A549 treated with Mapracorat at 1 μM for 4 hours (cell line): ENCODE data around the gene CEP85. TPM values are rescaled to one million over a fixed set of nuclear protein-coding genes. Genes with fewer than 3 reads are reported as not detected.

Experiments
- total RNA-seq: library from RNA; stranded (reverse); fragments of 200-300 nt; extraction: Qiagen RNA extraction; gene quantifications from 5 replicates; pipeline ENCODE4 v1.2.3, GENCODE V29; 2022

Gene CEP85
- total RNA-seq: 11.2 to 14.2 TPM (median 12.9 TPM) in 5 replicates

GRCh38 chr1:26233903-26234643 lies at the start of gene CEP85:
Gene CEP85 (plus strand): TSS chr1:26234200. CDS start chr1:26239784, 5,584 bp downstream.

DNA sequence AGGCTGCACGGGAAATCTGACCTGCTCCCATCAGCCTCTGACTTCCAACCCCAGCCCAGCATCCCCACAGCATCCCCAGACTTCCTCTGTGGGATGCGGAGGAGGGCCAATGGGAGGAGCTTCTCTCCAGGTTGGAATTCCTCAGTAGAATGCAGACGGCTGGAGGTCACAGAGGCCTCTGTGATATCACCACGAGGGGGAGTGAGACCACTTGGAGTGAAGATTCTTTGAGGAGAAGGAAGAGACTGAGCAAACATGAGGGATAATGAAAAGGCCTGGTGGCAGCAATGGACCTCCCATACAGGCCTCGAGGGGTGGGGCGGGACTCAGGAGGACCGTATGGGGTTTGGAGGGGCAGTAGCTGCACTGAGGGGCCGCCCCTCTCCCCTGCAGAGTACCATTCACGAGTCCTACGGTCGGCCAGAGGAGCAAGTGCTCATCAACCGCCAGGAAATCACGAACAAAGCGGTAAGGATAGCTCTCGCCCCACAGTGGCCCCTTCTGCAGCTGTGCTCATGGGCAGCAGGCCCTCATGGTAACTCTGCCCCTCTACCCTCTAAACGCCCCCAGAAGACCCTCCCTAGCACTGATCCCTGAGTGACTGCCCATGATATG lies 43.5 kb upstream of the CEP85 start, which contains the start of gene CATSPER4:
Gene CATSPER4 (plus strand): TSS at position 230 of the 615 bp plus-strand sequence. CDS start 26 bp downstream, at position 256.

GRCh38 chr1:26279456-26280332 lies 45.7 kb downstream of the CEP85 start, which contains the start of gene SH3BGRL3:
Gene SH3BGRL3 (plus strand): TSS chr1:26280086. CDS start chr1:26280156, 70 bp downstream.

GRCh38 chr1:26306290-26307229 lies 72.6 kb downstream of the CEP85 start, which contains the start of gene UBXN11:
Gene UBXN11 (minus strand): TSS chr1:26306636. CDS start chr1:26302883, 3,753 bp downstream.

DNA sequence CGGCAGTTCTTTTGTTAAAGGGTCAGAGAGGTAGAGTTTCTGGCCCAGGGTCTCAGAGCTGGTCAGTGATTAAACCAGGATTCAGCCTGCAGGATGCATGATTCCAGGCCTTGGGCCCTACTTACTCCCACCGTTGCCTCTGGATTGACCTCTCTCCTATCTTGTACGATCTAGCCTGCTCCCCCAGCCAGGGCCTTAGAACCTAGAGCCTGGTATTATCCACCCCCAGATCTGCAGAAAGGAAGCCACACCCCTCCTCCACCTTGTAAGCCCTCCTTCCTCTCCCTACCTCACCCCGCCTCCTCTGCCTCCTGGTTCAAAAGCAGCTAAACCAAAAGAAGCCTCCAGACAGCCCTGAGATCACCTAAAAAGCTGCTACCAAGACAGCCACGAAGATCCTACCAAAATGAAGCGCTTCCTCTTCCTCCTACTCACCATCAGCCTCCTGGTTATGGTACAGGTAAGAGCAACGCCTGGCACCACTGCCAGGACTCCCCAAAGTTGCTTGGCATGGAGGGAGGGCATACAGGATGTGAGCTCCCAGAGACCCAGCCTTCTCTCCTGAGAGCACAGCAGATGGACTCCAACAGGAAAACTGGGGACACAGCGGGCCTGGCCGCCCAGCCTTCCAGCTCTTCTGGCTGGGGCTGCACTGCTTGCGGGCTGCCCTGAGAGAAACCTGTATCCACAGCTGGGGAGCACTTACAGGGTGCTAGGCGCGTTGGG lies 83.8 kb downstream of the CEP85 start, which contains the start of gene CD52:
Gene CD52 (plus strand): TSS at position 347 of the 726 bp plus-strand sequence. CDS start 60 bp downstream, at position 407.

Other genes starting within 250 kb of the CEP85 start
- 6.1 to 9.1 TPM (median 7.8 TPM) in 5 replicates for gene PAFAH2, start 236.1 kb upstream of the CEP85 start, total RNA-seq
- gene EXTL1, start 212.4 kb upstream of the CEP85 start, total RNA-seq: not detected in 5 replicates
- gene SLC30A2, start 188.1 kb upstream of the CEP85 start, total RNA-seq: 0.11 to 0.96 TPM (median 0.31 TPM) in 5 replicates
- 1.3 to 1.8 TPM (median 1.5 TPM) in 5 replicates for gene TRIM63, start 166.6 kb upstream of the CEP85 start, total RNA-seq
- 1.8 to 2.3 TPM (median 1.9 TPM) in 5 replicates for gene PDIK1L, start 122.4 kb upstream of the CEP85 start, total RNA-seq
- gene FAM110D, start 75.1 kb upstream of the CEP85 start, total RNA-seq: 0.05 to 0.08 TPM in 2 of 5 replicates, not detected in the others
- gene C1orf232, start 65.2 kb upstream of the CEP85 start, total RNA-seq: not detected in 5 replicates
- gene ZNF593, start 64.3 kb upstream of the CEP85 start, total RNA-seq: 49.4 to 69.6 TPM (median 64.8 TPM) in 5 replicates
- 0.65 TPM in 1 of 5 replicates, not detected in the others for gene ZNF593OS, start 62.4 kb upstream of the CEP85 start, total RNA-seq
- 0.15 to 0.58 TPM (median 0.32 TPM) in 4 of 5 replicates, not detected in the other for gene CNKSR1, start 56.7 kb upstream of the CEP85 start, total RNA-seq
- gene CATSPER4, start 43.6 kb upstream of the CEP85 start, total RNA-seq: not detected in 5 replicates
- gene SH3BGRL3, start 45.9 kb downstream of the CEP85 start, total RNA-seq: 126 to 157 TPM (median 140 TPM) in 5 replicates
- gene UBXN11, start 72.4 kb downstream of the CEP85 start, total RNA-seq: 11.8 to 18.4 TPM (median 15.9 TPM) in 5 replicates
- 0.64 TPM in 1 of 5 replicates, not detected in the others for gene CD52, start 83.8 kb downstream of the CEP85 start, total RNA-seq
- gene CRYBG2, start 119.9 kb downstream of the CEP85 start, total RNA-seq: 0.99 to 1.9 TPM (median 1.3 TPM) in 5 replicates
- not detected in 5 replicates for gene ZNF683, start 138.6 kb downstream of the CEP85 start, total RNA-seq
- not detected in 5 replicates for gene LIN28A, start 176.6 kb downstream of the CEP85 start, total RNA-seq
- 22.4 to 27.7 TPM (median 24.4 TPM) in 5 replicates for gene DHDDS, start 198.1 kb downstream of the CEP85 start, total RNA-seq
- 334 to 423 TPM (median 346 TPM) in 5 replicates for gene HMGN2, start 238.2 kb downstream of the CEP85 start, total RNA-seq